Choroid plexus epithelial cell (primary cell): ENCODE data around the gene CLECL1.

ENCODE experiments used
- DNase-seq: peaks from one replicate; pipeline ENCODE4 v3.0.0-alpha.2; 2010; ENCODE audit warnings: low read depth
- H3K4me3 ChIP-seq: 2 replicates; pipeline ENCODE4 v1.5.1; 2011; ENCODE audit warnings: low read depth, mild to moderate bottlenecking, control low read depth, low read length, moderate library complexity
- TF ChIP-seq, protein P1 (sequence below): conservative IDR thresholded peaks from 2 replicates; pipeline ENCODE4 v1.5.1; 2011; ENCODE audit warnings: low read depth, mild to moderate bottlenecking, control low read depth, inconsistent platforms, low read length, moderate library complexity

The CLECL1 gene

DNA sequence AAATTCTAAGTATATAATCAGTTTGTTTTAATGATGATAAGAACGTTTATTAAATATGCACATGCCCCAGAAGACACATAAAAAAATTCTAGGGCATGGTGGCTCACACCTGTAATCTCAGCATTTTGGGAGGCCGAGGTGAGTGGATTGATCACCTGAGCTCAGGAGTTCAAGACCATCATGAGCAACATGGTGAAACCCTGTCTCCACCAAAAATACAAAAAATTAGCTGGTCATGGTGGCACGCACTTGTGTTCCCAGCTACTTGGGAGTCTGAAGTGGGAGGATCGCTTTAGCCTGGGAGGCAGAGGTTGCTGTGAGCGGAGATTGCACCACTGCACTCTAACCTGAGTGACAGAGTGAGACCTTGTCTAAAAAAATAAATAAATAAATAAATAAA, 23.8 kb upstream of the CLECL1 start:
- no peak for DNase-seq
- no peak overlapping the region for H3K4me3 ChIP-seq

GRCh38 chr12:9756170-9756569, 23.3 kb upstream of the CLECL1 start:
- DNase-seq = no peak
- H3K4me3 ChIP-seq = no peak overlapping the region
- TF ChIP-seq, protein P1, sequence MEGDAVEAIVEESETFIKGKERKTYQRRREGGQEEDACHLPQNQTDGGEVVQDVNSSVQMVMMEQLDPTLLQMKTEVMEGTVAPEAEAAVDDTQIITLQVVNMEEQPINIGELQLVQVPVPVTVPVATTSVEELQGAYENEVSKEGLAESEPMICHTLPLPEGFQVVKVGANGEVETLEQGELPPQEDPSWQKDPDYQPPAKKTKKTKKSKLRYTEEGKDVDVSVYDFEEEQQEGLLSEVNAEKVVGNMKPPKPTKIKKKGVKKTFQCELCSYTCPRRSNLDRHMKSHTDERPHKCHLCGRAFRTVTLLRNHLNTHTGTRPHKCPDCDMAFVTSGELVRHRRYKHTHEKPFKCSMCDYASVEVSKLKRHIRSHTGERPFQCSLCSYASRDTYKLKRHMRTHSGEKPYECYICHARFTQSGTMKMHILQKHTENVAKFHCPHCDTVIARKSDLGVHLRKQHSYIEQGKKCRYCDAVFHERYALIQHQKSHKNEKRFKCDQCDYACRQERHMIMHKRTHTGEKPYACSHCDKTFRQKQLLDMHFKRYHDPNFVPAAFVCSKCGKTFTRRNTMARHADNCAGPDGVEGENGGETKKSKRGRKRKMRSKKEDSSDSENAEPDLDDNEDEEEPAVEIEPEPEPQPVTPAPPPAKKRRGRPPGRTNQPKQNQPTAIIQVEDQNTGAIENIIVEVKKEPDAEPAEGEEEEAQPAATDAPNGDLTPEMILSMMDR = no peak

More for the DNA sequence above, 23.8 kb upstream of the CLECL1 start:
- TF ChIP-seq, protein P1 = no peak

- H3K4me3 ChIP-seq = no peak overlapping the region
- TF ChIP-seq, protein P1 = no peak
- no peak for DNase-seq
Measured at GRCh38 chr12:9755567-9755966, 22.7 kb upstream of the CLECL1 start.

DNA sequence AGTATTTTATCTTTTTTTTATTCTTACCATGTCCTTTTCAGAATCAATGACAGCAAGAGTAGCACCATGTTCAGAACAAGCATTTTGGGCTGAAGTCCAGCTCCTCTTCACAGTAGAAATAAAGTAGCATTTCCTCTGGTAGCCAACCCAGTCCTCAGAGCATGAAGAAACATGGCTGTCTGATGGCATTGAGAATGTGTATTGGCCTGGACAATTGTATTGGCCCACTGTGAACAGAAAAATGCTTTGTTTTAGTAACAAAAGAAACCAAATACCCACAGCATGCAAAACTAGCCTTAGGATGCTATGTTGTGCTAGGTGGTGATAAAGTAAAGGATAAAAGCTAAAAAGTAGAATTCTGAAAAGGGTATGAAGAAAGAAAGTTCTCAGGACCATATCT, 22.1 kb upstream of the CLECL1 start:
- H3K4me3 ChIP-seq = no peak overlapping the region
- DNase-seq = no peak
- TF ChIP-seq, protein P1 = no peak

- TF ChIP-seq, protein P1 = no peak
- H3K4me3 ChIP-seq = no peak overlapping the region
- DNase-seq = no peak
Measured at GRCh38 chr12:9754099-9754927, 21.4 kb upstream of the CLECL1 start.

DNA sequence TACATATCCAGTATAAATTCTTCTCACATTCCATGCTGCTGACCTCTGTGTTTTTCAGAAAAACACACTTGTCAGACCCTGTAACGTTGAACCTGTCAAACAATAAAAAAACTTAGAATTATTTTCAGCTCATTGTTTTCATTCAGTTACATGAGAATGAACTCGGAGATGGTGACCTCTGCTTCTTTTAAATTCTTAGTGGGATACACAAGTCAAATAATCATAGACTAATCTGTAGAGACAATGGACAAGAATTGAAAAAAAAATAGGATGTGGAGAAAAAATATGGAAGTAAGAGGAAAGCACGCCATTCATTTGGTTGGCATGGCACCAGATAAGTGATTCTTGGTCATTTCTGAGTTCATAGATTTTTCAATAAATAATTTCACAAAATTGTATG, 20.6 kb upstream of the CLECL1 start:
- no peak for DNase-seq
- H3K4me3 ChIP-seq = no peak overlapping the region
- TF ChIP-seq, protein P1 = no peak

GRCh38 chr12:9753073-9753472, 20.2 kb upstream of the CLECL1 start:
- TF ChIP-seq, protein P1 = no peak
- H3K4me3 ChIP-seq = no peak overlapping the region
- no peak for DNase-seq
